ENCODE data around the gene RGS17.

- TF ChIP-seq HOMEZ (CRISPR knock-in tag; IDR thresholded peaks at IDR 0.05; ENCODE audit: low read depth) (no peak), ZNF629 (CRISPR knock-in tag; conservative IDR thresholded peaks at IDR 0.05) (no peak), CTCF (CRISPR knock-in tag; IDR thresholded peaks at IDR 0.05) (no peak), POLR2A (IDR thresholded peaks at IDR 0.05; ENCODE audit: insufficient read depth in 1 of 2, low read depth in 2 of 2, low read length in 2 of 2) (no peak), ZFP41 (CRISPR knock-in tag; IDR thresholded peaks at IDR 0.05; ENCODE audit: borderline replicate concordance) (no peak), POLR2G (IDR thresholded peaks at IDR 0.05; ENCODE audit: low read depth, low read length) (no peak), ZNF253 (CRISPR knock-in tag; IDR thresholded peaks at IDR 0.05; ENCODE audit: borderline replicate concordance) (no peak), POLR2AphosphoS5 (IDR thresholded peaks at IDR 0.05; ENCODE audit: low read depth, low read length) (no peak), PRDM10 (CRISPR knock-in tag; IDR thresholded peaks at IDR 0.05; ENCODE audit: low read depth) (no peak)
These were observed 45.8 kb downstream of the RGS17 start for GRCh38 chr6:153085239-153085638.
